ENCODE measurements around the gene BAIAP2L2.
A peak's percentile ranks its signal among the peaks of the same experiment; 100 is the strongest.

- peak; percentile 88 for TF ChIP-seq CTCF (IDR thresholded peaks at IDR 0.05)
- TF ChIP-seq EZH2 (IDR thresholded peaks at IDR 0.05; ENCODE audit: borderline replicate concordance, insufficient read depth, low read depth, low read length, poor library complexity, severe bottlenecking): no peak
Observed at GRCh38 chr22:38051900-38052862, 58.3 kb downstream of the BAIAP2L2 start.

Measured in B cell (primary cell).